GM15510 (cell line): ENCODE measurements around the gene ARTN.

Source experiments
- POLR2A ChIP-seq: IDR thresholded peaks from 3 replicates; pipeline ENCODE4 v1.6.1; 2011; ENCODE audit warnings: borderline replicate concordance; ENCODE audit not compliant: insufficient read length; ENCODE audit errors: extremely low read depth

ARTN gene

GRCh38 chr1:43913051-43913501 is 20.5 kb upstream of the ARTN start:
- no peak for TF ChIP-seq POLR2A

- no peak for TF ChIP-seq POLR2A
Observed at GRCh38 chr1:43913666-43914360, 19.8 kb upstream of the ARTN start.

- no peak for TF ChIP-seq POLR2A
Observed at GRCh38 chr1:43914576-43915525, 18.8 kb upstream of the ARTN start.

GRCh38 chr1:43919906-43920305 is 13.7 kb upstream of the ARTN start:
- no peak for TF ChIP-seq POLR2A

GRCh38 chr1:43921022-43921421 is 12.6 kb upstream of the ARTN start:
- TF ChIP-seq POLR2A, result no peak

- no peak for TF ChIP-seq POLR2A
Observed at GRCh38 chr1:43924516-43924915, 9.1 kb upstream of the ARTN start.

GRCh38 chr1:43925846-43926245 is 7.8 kb upstream of the ARTN start:
- no peak for TF ChIP-seq POLR2A

- no peak for TF ChIP-seq POLR2A
Observed at GRCh38 chr1:43930168-43930948, 3.2 kb upstream of the ARTN start.

GRCh38 chr1:43930949-43931275 is 2.7 kb upstream of the ARTN start:
- TF ChIP-seq POLR2A, result no peak

GRCh38 chr1:43931711-43932660 is 1.6 kb upstream of the ARTN start:
- TF ChIP-seq POLR2A, result no peak

- TF ChIP-seq POLR2A, result no peak
Observed at GRCh38 chr1:43932786-43933385, 715 bp upstream of the ARTN start.

- no peak for TF ChIP-seq POLR2A
Observed at GRCh38 chr1:43934101-43934985, 742 bp downstream of the ARTN start.

- no peak for TF ChIP-seq POLR2A
Observed at GRCh38 chr1:43934986-43935324, 1.4 kb downstream of the ARTN start.

- TF ChIP-seq POLR2A, result no peak
Observed at GRCh38 chr1:43935711-43936427, 2.3 kb downstream of the ARTN start.
